Upper lobe of right lung (tissue), 1 donor: ENCODE data around the gene CLEC3B. TPM values are rescaled to one million over a fixed set of nuclear protein-coding genes. Genes with fewer than 3 reads are reported as not detected.
A peak's percentile ranks its signal among the peaks of the same experiment; 100 is the strongest.
"Not testable (repeated sequence)": the region's sequence is repeated elsewhere in the genome, so short reads cannot be mapped to it uniquely, and the experiment has no call there.

Experiments
- ATAC-seq: fragments of 200-7000 bp; cut with Tn5 transposase; one replicate; pipeline ENCODE4 v1.9.1; 2020; ENCODE audit warnings: mild to moderate bottlenecking, moderate library complexity
- DNase-seq: peaks from one replicate; pipeline ENCODE4 v3.0.0-alpha.2; 2020
- H3K27ac ChIP-seq: fragments of 200-600 bp; one replicate; pipeline ENCODE4 v1.8.0; 2022
- H3K27me3 ChIP-seq: fragments of 200-600 bp; one replicate; pipeline ENCODE4 v1.8.0; 2022; ENCODE audit warnings: mild to moderate bottlenecking
- H3K36me3 ChIP-seq: fragments of 200-600 bp; one replicate; pipeline ENCODE4 v1.8.0; 2022
- H3K4me1 ChIP-seq: fragments of 200-600 bp; one replicate; pipeline ENCODE4 v1.8.0; 2022
- H3K4me3 ChIP-seq: fragments of 200-600 bp; one replicate; pipeline ENCODE4 v1.8.0; 2022; ENCODE audit warnings: mild to moderate bottlenecking
- H3K9me3 ChIP-seq: fragments of 200-600 bp; one replicate; pipeline ENCODE4 v1.8.0; 2022
- intact Hi-C: fragments of 100-400 bp; cut with DNase I; formaldehyde crosslinking; loops from one replicate; pipeline ENCODE4 v1.11.0; 2022
- total RNA-seq: library from RNA; stranded (reverse); fragmentation: NEBNext Ultra II Directional; extraction: Animal tissue kit (Norgen Biotek cat#: 25700); gene quantifications from one replicate; pipeline ENCODE4 v1.2.1, GENCODE V29; 2021
- TF ChIP-seq, protein P1 (sequence below): fragments of 200-600 bp; IDR thresholded peaks from one replicate; pipeline ENCODE4 v1.8.0; 2022; ENCODE audit warnings: antibody characterized with exemption
- donor health status: DM: no; HTN: yes; CAD: no; lungs with severe emphysema.

CLEC3B gene
- total RNA-seq, 1 donor from 2014 or later: 265 TPM

DNA sequence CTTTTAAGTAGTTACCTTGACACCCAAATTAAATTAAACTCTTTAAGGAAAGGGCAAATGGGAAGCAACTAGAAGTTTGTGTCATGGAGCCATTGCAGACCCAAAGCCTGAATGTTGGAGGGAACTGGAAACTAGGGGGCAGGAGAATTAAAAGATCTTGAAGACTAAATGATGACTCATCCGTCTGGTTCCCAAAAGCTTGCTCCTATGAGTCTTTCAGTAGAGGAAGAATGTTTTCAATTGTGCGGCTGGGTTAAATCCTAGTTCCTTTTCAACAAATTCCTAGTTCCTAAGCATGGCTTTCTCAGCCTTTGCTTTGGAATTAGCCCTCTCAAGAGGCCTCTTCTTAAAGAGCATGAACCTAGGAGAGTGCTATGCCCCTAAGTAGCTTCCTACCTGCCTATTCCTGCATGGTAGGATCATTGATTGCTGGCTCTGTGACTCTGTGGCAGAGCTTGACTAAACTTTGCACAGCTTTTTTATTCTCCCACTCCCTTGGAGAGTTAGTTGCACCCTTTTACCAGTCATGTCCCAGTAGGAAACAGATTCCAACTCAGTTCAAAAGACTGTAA lies 17.7 kb downstream of the CLEC3B start:
- H3K9me3 ChIP-seq: no peaks in the 10 kb centered on the region
- no peak overlapping the region for H3K4me3 ChIP-seq
- H3K4me1 ChIP-seq: peaks cover 3% of the 10 kb centered on the region
- H3K36me3 ChIP-seq: no peaks in the 10 kb centered on the region
- peak overlapping the region; percentile 6 for H3K27ac ChIP-seq
- no peaks in the 10 kb centered on the region for H3K27me3 ChIP-seq
- DNase-seq: no peak
- peak; percentile 54 for ATAC-seq
- TF ChIP-seq, protein P1, sequence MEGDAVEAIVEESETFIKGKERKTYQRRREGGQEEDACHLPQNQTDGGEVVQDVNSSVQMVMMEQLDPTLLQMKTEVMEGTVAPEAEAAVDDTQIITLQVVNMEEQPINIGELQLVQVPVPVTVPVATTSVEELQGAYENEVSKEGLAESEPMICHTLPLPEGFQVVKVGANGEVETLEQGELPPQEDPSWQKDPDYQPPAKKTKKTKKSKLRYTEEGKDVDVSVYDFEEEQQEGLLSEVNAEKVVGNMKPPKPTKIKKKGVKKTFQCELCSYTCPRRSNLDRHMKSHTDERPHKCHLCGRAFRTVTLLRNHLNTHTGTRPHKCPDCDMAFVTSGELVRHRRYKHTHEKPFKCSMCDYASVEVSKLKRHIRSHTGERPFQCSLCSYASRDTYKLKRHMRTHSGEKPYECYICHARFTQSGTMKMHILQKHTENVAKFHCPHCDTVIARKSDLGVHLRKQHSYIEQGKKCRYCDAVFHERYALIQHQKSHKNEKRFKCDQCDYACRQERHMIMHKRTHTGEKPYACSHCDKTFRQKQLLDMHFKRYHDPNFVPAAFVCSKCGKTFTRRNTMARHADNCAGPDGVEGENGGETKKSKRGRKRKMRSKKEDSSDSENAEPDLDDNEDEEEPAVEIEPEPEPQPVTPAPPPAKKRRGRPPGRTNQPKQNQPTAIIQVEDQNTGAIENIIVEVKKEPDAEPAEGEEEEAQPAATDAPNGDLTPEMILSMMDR: no peak
- intact Hi-C loops: loop anchor here (5.0 kb wide), 1 partner anchor 168 kb away; no protein-coding TSS in a partner anchor

DNA sequence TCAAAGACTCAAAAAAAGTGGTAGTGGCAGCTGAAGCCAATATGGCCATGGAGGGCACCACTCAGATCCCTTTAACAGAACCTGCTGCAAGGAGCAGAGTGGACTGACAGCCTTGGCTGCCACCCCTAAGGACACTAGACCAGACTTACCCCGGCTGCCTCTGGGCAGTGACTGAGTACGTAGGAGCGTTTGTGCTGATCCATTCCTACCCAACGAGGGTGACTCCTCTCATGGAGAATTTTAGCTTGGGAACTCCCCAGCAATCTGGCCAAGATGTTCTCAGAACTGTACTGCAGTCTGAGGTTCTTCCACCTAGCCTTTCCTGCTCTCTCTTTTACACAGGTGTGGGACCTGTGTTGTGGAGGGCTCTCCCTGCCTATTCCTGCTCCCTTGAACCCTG lies 22.1 kb downstream of the CLEC3B start:
- Histone ChIP-seq H3K27ac (no peak overlapping the region), H3K4me1 (peaks cover 3% of the 10 kb centered on the region), H3K27me3 (no peaks in the 10 kb centered on the region), H3K9me3 (no peaks in the 10 kb centered on the region), H3K36me3 (no peaks in the 10 kb centered on the region), H3K4me3 (no peak overlapping the region)
- no peak for DNase-seq
- TF ChIP-seq, protein P1: no peak
- ATAC-seq: no peak
- intact Hi-C loops: no loop called here

DNA sequence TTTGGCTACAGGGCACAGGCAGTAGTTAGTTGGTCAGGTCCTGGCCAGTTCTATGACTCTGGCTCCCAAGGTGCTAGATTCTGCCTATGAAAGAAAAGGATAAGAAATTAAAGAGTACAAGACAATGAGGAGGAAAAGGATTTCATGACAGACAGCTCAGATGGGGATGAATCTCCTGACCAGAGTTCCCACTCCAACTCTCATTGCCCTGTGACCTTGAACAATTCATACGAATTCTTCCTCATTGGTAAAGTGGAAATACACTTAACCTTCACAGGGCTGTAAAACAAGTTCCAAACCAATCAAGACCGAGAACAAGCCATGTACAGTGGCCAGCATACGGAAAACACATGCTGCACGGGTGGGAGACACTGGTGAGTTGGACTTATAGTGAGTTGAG lies 23.7 kb downstream of the CLEC3B start:
- TF ChIP-seq, protein P1: no peak
- no peak overlapping the region for H3K27ac ChIP-seq
- no peaks in the 10 kb centered on the region for H3K9me3 ChIP-seq
- DNase-seq (no peak), ATAC-seq (no peak)
- no peaks in the 10 kb centered on the region for H3K36me3 ChIP-seq
- no peaks in the 10 kb centered on the region for H3K4me1 ChIP-seq
- H3K27me3 ChIP-seq: no peaks in the 10 kb centered on the region
- no peak overlapping the region for H3K4me3 ChIP-seq
- intact Hi-C loops: no loop called here

DNA sequence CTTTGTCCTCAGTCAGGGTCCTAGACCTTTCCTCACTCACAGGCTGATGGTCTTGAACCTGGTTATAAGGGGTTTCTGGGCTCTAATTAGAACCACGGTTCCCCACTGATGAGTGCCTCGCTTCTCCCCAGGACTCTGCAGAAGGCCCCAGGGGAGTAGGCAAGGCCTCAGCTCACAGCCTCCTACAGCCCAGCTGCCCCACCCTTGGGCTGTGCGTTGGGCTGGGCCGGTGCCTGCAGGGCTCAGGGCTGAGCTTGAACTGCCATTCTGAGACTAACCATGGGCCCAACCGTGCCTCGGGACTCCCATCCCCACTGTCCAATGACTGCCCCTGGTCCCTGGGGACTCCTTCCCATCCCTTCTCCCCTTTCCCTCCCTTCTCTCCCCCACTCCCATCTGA lies 25.6 kb downstream of the CLEC3B start:
- DNase-seq: no peak
- no peaks in the 10 kb centered on the region for H3K9me3 ChIP-seq
- H3K4me1 ChIP-seq: peaks cover 10% of the 10 kb centered on the region
- no peak for ATAC-seq
- intact Hi-C loops: no loop called here
- no peaks in the 10 kb centered on the region for H3K27me3 ChIP-seq
- H3K27ac ChIP-seq: no peak overlapping the region
- no peak overlapping the region for H3K4me3 ChIP-seq
- TF ChIP-seq, protein P1: no peak
- H3K36me3 ChIP-seq: no peaks in the 10 kb centered on the region

DNA sequence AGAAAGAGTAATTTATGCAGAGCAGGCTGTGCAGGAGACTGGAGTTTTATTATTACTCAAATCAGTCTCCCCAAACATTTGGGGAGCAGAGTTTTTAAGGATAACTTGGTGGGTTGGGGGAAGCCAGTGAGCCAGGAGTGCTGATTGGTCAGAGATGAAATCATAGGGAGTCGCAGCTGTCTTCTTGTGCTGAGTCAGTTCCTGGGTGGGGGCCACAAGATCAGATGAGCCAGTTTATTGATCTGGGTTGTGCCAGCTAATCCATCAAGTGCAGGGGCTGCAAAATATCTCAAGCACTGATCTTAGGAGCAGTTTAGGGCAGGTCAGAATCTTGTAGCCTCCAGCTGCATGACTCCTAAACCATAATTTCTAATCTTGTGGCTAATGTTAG lies 27.7 kb downstream of the CLEC3B start:
- ATAC-seq, H3K27me3 ChIP-seq, intact Hi-C loops, H3K9me3 ChIP-seq, H3K36me3 ChIP-seq, DNase-seq, H3K4me3 ChIP-seq, H3K27ac ChIP-seq: not testable (repeated sequence)
- peaks cover 20% of the 10 kb centered on the region for H3K4me1 ChIP-seq

DNA sequence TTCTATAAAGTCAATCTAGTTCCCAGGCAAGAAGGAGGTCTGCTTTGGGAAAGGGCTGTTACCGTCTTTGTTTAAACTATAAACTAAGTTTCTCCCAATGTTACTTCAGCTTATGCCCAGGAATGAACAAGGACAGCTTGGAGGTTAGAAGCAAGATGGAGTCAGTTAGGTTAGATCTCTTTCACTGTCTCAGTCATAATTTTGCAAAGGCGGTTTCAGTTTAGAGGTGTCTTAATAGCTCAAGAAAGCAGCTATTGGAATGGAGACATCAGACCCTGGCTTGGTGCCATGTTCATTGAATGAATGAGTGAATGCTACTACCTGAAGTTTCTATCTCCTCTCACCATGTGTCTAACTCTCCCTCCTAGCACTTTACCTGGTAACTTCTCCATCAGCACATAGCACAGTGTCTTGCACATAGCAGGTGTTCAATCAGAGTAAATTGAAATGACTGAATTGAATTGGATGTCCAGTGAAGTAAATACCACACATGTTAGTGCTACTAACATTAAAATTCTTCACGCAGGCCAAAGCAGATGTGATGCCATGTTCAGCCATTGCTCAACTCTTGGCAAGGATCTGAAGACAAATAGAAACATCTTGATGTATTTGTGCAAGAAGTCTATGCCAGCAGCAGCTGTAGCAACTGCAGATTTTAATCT lies 28.2 kb downstream of the CLEC3B start:
- peaks cover 20% of the 10 kb centered on the region for H3K4me1 ChIP-seq
- peak; percentile 28 for ATAC-seq
- TF ChIP-seq, protein P1: no peak
- H3K9me3 ChIP-seq: no peaks in the 10 kb centered on the region
- H3K27ac ChIP-seq: no peak overlapping the region
- intact Hi-C loops: no loop called here
- no peak overlapping the region for H3K4me3 ChIP-seq
- DNase-seq: no peak
- H3K36me3 ChIP-seq: no peaks in the 10 kb centered on the region
- no peaks in the 10 kb centered on the region for H3K27me3 ChIP-seq
